Germinal center (tissue), 1 donor: ENCODE results near the gene TEAD2.

Experiments
- DNase-seq: peaks from one replicate; pipeline ENCODE4 v3.0.0; 2012; ENCODE audit warnings: mixed read lengths, low spot score

Gene TEAD2

GRCh38 chr19:49362048-49362928 lies at the start of gene TEAD2:
TEAD2 (minus strand) TSS chr19:49362416; CDS start chr19:49360075, 2,341 bp downstream.
- peak; percentile 24 for DNase-seq

- no peak for DNase-seq
Observed at GRCh38 chr19:49411681-49412326, 49.6 kb upstream of the TEAD2 start.

GRCh38 chr19:49409441-49410029 lies 47.3 kb upstream of the TEAD2 start:
- DNase-seq, result peak; percentile 52

- no peak for DNase-seq
Observed at GRCh38 chr19:49408816-49409440, 46.7 kb upstream of the TEAD2 start.

GRCh38 chr19:49407482-49408015 lies 45.3 kb upstream of the TEAD2 start:
- DNase-seq, result no peak

GRCh38 chr19:49407079-49407478 lies 44.9 kb upstream of the TEAD2 start:
- no peak for DNase-seq

- peak; percentile 51 for DNase-seq
Observed at GRCh38 chr19:49403404-49404187, 41.4 kb upstream of the TEAD2 start.

- no peak for DNase-seq
Observed at GRCh38 chr19:49400029-49400428, 37.8 kb upstream of the TEAD2 start.

- no peak for DNase-seq
Observed at GRCh38 chr19:49398931-49399330, 36.7 kb upstream of the TEAD2 start.

GRCh38 chr19:49398001-49398615 lies 35.9 kb upstream of the TEAD2 start:
- DNase-seq, result no peak

GRCh38 chr19:49396738-49397505 lies 34.7 kb upstream of the TEAD2 start:
- DNase-seq, result no peak

- no peak for DNase-seq
Observed at GRCh38 chr19:49395581-49396407, 33.6 kb upstream of the TEAD2 start.

- no peak for DNase-seq
Observed at GRCh38 chr19:49393881-49394280, 31.7 kb upstream of the TEAD2 start.

GRCh38 chr19:49391581-49392399 lies 29.6 kb upstream of the TEAD2 start:
- peak; percentile 77 for DNase-seq

GRCh38 chr19:49390929-49391359 lies 28.7 kb upstream of the TEAD2 start:
- peak; percentile 73 for DNase-seq

GRCh38 chr19:49390131-49390928 lies 28.1 kb upstream of the TEAD2 start:
- DNase-seq, result no peak

- no peak for DNase-seq
Observed at GRCh38 chr19:49389406-49389805, 27.2 kb upstream of the TEAD2 start.
